ENCODE data around the gene TMEM200A. TPM values are rescaled to one million over a fixed set of nuclear protein-coding genes. Genes with fewer than 3 reads are reported as not detected.

TMEM200A gene
- total and polyA plus RNA-seq, 10 of the 15 experiments (the other 5 are each of a cell fraction or from before 2014, with no cell fraction given), result 5.5 to 12.4 (median 9.6) TPM

DNA sequence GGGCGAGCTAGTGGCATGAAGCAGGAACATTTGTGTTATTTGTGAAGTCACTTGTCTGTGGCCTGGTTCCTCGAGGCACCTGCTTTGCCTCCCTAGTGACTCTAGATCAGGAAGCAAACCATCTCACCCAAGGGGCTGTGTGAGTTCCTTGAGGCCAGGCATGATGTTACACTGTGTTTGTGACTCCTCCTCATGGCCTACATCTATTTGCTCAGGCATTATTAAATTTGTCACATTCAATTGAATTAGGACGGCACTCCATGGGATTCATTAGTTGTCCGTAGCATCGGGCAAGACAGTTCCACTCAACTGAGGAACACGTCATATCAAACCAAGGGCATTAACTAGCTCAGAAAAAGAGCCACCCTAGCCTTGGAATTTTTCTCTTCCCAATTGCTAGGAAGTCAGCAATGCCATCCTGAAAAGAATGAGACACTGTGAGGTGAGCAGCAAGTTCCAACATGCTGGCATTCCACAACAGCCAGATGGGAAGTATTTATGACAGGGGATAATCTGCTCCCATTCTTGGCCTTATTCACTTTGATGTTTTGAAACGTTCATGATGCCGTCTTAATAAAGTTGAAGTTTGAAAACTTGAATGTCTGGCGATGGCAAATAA is 17.2 kb downstream of the TMEM200A start:
- ATAC-seq (no peak), FAIRE-seq (no peak), DNase-seq (ENCODE audit: low read depth, low spot score) (no peak)
- in situ Hi-C loops (cut with MboI) (no loop called here), intact Hi-C loops (cut with micrococcal nuclease; ENCODE audit: unreplicated experiment) (no loop called here)
- TF ChIP-seq RFX5 (IDR thresholded peaks at IDR 0.05; ENCODE audit: low read depth, low read length) (no peak), SMARCA5 (IDR thresholded peaks at IDR 0.05) (no peak), BCL3 (IDR thresholded peaks at IDR 0.05; ENCODE audit: borderline replicate concordance, insufficient read depth, low read depth, low read length, poor library complexity, severe bottlenecking) (no peak), JUNB (IDR thresholded peaks at IDR 0.05) (no peak), GABPA (IDR thresholded peaks at IDR 0.05; ENCODE audit: low read depth) (no peak), POLR2AphosphoS2 (IDR thresholded peaks at IDR 0.05; ENCODE audit: low read depth, low read length) (no peak), ELK1 (IDR thresholded peaks at IDR 0.05; ENCODE audit: low read depth, low read length) (no peak), CEBPB (IDR thresholded peaks at IDR 0.05; ENCODE audit: borderline replicate concordance in 1 of 2, low read depth in 2 of 2, low read length in 2 of 2) (no peak), PML (IDR thresholded peaks at IDR 0.05; ENCODE audit: low read length) (no peak)
- TF ChIP-seq, protein P1, sequence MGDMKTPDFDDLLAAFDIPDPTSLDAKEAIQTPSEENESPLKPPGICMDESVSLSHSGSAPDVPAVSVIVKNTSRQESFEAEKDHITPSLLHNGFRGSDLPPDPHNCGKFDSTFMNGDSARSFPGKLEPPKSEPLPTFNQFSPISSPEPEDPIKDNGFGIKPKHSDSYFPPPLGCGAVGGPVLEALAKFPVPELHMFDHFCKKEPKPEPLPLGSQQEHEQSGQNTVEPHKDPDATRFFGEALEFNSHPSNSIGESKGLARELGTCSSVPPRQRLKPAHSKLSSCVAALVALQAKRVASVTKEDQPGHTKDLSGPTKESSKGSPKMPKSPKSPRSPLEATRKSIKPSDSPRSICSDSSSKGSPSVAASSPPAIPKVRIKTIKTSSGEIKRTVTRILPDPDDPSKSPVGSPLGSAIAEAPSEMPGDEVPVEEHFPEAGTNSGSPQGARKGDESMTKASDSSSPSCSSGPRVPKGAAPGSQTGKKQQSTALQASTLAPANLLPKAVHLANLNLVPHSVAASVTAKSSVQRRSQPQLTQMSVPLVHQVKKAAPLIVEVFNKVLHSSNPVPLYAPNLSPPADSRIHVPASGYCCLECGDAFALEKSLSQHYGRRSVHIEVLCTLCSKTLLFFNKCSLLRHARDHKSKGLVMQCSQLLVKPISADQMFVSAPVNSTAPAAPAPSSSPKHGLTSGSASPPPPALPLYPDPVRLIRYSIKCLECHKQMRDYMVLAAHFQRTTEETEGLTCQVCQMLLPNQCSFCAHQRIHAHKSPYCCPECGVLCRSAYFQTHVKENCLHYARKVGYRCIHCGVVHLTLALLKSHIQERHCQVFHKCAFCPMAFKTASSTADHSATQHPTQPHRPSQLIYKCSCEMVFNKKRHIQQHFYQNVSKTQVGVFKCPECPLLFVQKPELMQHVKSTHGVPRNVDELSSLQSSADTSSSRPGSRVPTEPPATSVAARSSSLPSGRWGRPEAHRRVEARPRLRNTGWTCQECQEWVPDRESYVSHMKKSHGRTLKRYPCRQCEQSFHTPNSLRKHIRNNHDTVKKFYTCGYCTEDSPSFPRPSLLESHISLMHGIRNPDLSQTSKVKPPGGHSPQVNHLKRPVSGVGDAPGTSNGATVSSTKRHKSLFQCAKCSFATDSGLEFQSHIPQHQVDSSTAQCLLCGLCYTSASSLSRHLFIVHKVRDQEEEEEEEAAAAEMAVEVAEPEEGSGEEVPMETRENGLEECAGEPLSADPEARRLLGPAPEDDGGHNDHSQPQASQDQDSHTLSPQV (IDR thresholded peaks at IDR 0.05), result no peak
- Histone ChIP-seq H3K36me3 (ENCODE audit: control insufficient read depth in 2 of 2, insufficient read depth in 2 of 2, low read length in 1 of 2) (no peaks in the 10 kb centered on the region), H3K9ac (ENCODE audit: control insufficient read depth, insufficient read depth, low read length) (no peak overlapping the region), H3K4me1 (ENCODE audit: control insufficient read depth, insufficient read depth, low read length) (no peaks in the 10 kb centered on the region), H3K27ac (ENCODE audit: control insufficient read depth, insufficient read depth) (no peak overlapping the region), H3K9me3 (replicated peaks; ENCODE audit: control insufficient read depth, insufficient read depth, low read length) (no peaks in the 10 kb centered on the region), H3K79me2 (ENCODE audit: control insufficient read depth, insufficient read depth, low read length) (no peaks in the 10 kb centered on the region), H3K4me2 (ENCODE audit: control insufficient read depth, insufficient read depth) (no peak overlapping the region), H3K27me3 (replicated peaks in 1 of 2; ENCODE audit: control insufficient read depth in 2 of 2, insufficient read depth in 2 of 2, low read length in 1 of 2) (no peaks in the 10 kb centered on the region), H4K20me1 (ENCODE audit: control insufficient read depth, insufficient read depth) (no peaks in the 10 kb centered on the region), H2AFZ (ENCODE audit: control insufficient read depth, low read depth, low read length) (no peak overlapping the region), H3K4me3 (no peak overlapping the region)
- ChIA-PET RAD21 (ENCODE audit: unreplicated experiment) (interaction anchor here (1.0 to 4.4 kb wide), 13 partner anchors 9 to 315 kb away, joined by 3 to 27 read pairs (median 5); partner anchors contain the start of gene TMEM200A), POLR2A (interaction anchor here (1.2 to 2.8 kb wide), 2 partner anchors 12 to 13 kb away, joined by 4 to 14 read pairs; no protein-coding TSS in a partner anchor), CTCF (interaction anchor here (0.6 to 3.2 kb wide), 20 partner anchors 8 to 342 kb away, joined by 3 to 32 read pairs (median 5); partner anchors contain the start of gene TMEM200A), SMC1A (ENCODE audit: uncharacterized antibody, unreplicated experiment) (interaction anchor here (0.8 to 5.3 kb wide), 15 partner anchors 8 to 317 kb away, joined by 3 to 36 read pairs (median 7); partner anchors contain the start of gene TMEM200A)
- WGBS (ENCODE audit: insufficient coverage, insufficient replicate concordance, low lambda C conversion rate, missing lambda C conversion rate), result 56% methylated on average over 9 of the region's 9 CpGs
- no TSS peak for BruUV-seq (replicated peaks)
